ENCODE results near the gene GNLY.
"Not testable (repeated sequence)": the region's sequence is repeated elsewhere in the genome, so short reads cannot be mapped to it uniquely, and the experiment has no call there.

Gene GNLY

DNA sequence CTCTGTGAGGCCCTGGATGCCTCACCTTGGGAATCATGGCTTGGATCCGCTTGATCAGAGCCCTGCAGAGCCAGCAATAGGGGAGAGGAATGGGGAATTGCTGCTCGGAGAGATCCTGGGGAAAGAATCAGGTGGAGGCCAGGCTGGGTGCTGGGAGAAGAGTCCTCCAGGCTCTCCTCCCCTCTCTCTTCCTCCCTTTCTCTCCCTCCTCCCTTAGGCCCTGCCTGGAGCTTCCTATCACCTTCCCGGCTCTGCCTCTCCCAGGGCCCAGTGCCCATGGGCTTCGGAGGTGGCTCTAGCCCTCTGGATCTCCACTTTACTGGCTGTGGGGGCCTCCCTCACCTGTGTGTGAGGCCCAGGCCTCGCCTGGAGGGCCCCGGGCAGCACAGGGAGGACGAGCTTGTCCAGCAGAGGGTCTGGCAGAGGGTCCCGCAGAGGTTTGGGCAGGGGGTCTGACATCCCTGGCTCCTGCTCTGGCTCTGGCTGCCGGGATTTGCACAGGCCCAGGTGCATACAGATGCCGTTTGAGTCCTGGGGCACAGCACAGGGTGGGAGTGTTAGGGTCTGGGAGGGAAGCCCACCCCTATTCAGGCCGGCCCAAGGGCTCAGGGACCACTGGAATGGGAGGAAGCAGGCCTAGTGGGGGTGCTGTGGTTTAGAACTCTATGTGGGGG, 28.8 kb upstream of the GNLY start:
- no peak for DNase-seq

DNA sequence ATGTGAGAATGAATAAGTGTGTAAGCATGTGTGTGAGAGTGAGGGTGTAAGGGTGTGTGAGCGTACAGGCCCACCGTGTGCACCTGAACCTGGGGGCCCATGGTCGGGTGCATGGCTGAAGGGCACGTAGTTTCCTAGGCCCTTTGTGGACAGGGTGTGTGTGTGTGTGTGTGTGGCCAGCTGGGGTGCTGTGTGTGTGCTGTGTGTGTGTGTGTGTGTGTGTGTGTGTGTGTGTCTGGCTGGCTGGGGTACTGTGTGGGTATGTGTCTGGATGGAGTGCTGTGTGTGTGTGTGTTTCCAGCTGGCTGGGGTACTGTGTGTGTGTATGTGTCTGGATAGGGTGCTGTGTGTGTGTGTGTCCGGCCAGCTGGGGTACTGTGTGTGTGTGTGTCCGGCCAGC, 28.1 kb upstream of the GNLY start:
- no peak for DNase-seq

DNA sequence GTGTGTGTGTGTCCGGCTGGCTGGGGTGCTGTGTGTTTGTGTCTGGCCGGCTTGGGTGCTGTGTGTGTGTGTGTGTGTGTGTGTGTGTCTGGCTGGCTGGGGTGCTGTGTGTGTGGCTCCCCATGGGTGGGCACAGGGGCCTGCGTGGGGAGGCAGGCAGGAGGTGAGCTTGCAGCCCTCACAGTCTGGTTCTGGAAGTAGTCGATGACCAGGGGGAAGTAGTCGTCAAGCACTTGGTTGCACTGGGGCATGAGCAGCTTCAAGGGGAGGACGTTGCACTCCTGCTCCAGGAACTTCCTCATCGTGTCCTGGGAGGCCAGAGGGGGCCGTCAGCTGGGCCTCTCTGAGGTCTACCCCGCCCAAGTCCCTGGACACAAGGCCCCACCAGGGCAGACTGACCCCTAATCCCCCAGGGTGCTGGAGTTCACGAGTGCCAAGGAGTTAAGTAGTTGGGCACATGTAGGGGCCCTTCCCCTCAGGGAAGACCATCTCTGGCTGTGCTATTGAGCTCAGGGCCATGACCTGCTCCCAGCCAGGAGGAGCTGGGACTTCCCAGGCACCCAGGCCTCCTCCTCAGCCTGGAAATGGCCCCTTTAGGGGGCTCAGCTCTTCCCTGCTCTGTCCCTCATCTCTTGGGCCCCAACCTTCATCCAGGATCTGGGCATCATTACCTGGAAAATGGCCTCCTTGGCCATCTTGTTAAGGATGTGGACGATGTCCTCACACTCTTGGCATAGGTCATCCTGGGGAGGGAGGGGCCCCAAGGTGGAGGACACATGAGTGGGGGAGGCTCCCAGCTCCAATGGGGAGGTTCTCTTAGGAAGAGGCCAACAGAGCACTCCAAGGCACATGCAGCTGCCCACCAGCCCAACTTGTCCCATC, 27.5 kb upstream of the GNLY start:
- no peak for DNase-seq

DNA sequence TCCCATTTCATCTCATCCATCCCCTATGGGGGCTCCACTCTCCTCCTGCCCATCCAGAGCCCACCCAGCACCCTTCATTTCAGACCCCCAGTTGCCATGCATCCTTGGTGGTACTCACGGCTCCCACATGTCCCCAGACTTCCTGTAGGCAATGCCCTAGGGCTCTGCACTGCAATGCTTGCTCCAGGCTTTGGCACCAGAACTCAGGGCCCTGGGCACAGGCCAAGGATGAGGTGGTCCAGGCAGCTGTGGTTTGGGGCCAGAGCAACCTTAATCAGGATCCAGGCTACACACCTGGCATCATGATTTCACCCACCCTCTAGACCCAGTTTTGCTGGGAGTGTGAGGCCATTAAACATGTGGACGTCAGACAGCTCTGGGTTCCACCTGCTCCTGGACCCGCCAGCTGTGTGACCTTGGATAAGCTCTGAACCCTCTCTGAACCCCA, 26.6 kb upstream of the GNLY start:
- no peak for DNase-seq

DNA sequence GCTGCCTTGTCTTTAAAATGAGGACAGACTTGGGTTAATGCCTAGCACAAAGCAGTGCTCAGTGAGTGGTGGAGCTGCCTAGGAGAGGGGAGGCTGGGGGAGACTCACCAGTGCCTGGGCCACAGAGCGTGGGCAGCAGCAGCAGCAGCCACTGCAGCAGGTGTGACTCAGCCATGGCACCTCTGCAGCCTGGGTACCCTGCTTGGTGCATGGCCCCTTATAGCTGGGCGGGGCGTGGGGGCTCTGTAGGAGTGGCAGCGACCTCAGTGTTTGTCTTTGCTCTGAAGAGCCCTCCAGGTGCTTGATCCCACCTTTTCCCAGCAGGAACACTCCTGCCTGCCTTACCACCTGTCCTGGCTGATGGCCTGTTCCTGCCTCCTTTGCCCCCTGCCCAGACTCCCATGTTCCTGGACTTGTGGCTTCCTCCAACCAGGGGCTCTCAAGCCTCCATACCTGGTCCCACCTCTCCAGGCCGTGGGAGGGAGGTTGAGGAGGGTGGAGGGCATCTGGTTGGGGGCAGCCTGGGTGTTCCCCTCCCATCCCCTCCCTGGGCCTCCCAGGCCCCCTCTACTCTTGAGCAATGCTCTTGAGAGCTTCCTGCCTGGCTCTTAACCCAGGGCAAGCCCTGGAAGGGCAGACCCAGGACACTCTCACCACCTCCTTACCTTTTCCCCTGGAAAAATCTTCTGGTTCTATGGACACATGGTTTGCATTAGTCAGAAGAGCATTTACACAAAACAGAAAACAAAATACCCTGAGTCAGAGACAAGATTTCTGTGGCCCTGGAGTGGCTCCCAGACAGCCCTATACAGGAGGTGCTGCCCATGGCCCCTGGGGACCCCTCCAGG, 25.9 kb upstream of the GNLY start, which contains the start of gene SFTPB:
TSS of gene SFTPB (minus strand) at position 191 of the 848 bp plus-strand sequence. CDS start at position 175, 16 bp downstream.
- DNase-seq, result no peak

DNA sequence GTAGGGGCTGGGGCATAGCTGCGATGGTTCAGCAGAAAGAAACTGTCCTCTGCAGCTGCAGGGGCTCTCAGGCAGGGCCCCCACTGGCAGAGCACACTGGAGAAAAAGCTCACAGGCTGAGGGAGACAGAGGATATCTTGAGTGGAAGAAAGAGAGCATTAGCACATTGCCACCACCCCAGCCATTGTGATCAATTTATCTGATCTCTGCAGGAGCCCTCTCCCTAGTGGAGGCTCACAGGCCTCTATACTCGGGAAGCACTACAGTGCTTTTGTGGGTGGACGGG, 25.4 kb upstream of the GNLY start:
- DNase-seq, result no peak

DNA sequence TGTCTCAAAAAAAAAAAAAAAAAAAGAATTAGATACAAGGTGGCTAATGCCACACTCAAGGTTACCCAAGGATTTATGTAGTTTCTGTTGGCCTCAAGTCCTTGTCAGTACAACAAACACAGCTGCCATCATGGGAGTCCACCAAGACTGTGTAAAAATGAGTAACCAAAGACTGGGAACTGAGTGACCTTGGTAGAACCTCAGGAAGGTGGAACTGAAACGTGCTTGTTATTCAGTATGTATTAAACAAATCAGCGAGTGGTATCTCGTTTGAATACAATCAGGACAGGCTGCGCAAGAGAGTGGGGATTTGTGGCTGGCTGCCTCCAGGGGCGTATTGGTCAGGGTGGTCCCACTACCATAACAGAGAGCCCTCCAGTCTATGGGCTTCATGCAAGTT, 24.6 kb upstream of the GNLY start:
- no peak for DNase-seq

DNA sequence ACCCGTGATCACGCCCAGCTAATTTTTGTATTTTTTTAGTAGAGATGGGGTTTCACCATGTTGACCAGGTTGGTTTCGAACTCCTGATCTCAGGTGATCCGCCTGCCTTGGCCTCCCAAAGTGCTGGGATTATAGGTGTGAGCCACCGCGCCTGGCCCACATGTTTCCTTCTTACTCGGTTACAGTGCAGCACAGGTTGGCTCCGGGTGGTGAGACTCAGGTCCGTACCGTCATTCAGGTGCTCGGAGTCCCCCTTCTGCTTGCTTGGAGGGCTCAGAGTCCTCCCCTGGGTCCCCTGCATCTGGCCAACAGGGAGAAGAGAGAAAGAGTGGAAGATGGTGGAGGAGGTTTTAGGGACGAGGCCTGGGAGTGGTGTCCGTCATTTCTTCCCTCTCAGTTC, 23.7 kb upstream of the GNLY start:
- not testable (repeated sequence) for DNase-seq

DNA sequence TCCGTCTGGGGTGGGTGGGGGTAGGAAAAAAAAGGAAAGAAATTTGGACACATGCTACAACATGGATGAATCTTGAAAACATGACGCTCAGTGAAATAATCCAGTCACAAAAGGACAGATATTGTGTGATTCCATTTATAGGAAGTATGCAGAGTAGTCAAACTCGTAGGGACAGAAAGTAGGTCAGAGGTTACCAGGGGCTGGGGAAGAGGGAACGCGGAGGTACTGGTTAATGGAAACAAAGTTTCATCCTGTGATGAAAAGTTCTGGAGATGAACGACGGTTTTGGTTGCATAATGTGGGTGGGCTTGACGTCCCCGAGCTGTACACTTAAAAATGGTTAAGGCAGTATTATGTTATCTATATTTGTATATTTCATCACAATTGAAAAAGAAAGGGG, 21.7 kb upstream of the GNLY start:
- DNase-seq, result no peak

DNA sequence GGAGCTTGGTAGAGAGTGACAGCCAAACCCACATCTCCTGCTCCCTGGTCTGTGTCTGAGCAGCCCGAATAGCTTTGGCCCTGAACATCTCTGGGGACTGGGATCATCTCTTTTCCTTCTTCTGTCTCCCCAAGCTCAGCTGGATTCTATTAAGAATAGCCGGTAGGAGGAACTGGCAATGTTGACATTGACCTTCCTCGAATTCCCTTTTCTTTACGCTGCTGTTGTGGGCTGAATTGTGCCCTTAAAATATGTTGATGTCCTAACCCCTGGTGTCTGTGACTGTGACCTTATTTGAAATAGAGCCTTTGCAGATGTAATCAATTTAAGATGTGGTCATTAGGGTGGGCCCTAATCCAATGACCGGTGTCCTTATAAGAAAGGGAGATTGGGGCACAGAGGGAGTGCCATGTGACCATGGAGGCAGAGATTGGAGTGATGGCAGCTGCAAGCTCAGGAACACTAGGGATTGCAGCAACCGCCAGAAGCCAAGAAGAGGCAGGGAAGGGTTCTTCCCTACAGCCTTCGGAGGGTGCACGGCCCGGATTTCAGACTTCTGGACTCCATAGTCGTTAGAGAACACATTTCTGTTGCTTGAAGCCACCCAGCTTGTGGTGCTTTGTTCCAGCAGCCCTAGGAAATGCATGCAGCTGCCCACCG, 20.3 kb upstream of the GNLY start:
- no peak for DNase-seq

DNA sequence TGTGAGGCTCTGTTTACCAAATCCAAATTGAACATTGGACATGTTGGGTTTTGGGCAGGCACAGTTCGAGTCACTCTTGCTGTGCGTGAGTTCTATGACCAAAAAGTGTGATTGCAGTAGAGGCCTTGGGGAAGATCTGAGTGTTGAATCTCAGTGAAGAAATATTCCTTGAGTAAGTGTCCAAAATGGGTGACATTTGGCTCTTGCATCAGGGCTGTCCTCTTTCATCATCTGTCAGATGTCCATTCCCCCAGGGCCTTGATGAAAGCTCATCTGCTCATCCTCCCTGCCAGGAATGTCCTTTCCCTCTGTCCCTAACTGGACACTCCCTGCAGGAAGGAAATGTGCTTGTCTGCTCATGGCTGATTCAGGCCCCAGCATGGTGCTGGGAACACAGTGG, 19.7 kb upstream of the GNLY start:
- no peak for DNase-seq

DNA sequence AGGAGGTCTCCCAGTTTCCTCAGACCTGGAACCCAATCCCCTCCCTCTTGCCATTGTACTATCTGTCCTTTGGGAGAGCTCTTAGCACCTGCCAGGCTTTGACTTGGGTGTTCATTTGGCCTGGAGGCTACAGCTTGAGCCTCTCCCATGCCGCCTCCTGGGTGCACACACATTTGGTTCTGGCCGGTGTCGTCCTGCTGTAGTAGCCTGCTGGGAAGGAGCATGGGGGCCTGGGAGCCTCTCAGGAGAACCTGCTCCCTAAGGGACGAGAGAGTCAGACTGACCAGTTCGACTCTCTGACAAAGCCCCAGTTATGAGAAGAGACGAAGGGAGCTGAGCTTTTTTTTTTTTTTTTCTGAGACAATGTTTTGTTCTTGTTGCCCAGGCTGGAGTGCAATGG, 18.7 kb upstream of the GNLY start:
- no peak for DNase-seq

DNA sequence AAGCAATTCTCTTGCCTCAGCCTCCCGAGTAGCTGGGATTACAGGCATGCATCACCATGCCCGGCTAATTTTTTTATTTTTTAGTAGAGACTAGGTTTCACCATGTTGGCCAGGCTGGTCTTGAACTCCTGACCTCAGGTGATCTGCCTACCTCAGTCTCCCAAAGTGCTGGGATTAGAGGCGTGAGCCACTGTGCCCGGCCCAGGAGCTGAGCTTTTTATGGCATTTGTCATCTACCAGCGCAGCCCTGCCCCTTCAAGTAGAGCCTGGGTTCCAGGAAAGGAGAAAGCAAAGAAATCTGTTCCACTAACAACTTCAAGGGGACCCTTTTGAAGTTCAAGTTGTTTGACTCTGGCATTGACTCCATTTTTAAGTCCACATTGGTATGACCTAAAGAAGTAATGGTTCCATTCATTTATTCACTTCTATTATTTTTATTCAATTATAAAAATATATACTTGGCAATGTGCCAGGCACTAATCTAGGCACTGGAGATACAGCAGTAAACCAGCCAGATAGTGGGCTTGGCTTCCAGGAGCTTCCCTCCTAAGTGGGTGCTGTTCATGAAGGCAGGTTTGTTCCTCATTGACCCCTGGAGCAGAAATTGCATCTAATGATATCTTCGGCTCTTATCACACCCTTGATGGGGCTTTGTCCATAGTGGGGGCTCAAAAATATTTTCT, 18.2 kb upstream of the GNLY start:
- no peak for DNase-seq

DNA sequence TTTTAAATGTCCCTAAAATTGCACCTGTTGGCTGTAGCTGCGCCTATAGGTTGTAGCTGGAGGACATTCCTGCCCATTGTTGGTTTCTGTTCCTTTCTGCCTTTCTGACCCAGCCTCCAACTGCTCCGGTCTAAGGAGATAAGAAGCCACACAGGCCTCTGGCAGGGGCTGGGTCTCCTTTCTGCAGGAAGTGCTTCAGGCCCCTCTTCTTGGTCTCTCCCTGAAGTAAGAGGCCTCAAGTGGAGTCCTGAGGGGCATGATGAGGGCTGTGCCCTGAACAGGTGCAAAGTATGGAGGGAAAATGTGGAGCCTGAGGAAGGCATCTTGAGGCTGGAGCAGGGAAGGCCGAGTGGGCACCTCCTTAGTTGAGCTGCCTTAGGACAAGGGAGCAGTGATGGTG, 15.8 kb upstream of the GNLY start:
- no peak for DNase-seq

DNA sequence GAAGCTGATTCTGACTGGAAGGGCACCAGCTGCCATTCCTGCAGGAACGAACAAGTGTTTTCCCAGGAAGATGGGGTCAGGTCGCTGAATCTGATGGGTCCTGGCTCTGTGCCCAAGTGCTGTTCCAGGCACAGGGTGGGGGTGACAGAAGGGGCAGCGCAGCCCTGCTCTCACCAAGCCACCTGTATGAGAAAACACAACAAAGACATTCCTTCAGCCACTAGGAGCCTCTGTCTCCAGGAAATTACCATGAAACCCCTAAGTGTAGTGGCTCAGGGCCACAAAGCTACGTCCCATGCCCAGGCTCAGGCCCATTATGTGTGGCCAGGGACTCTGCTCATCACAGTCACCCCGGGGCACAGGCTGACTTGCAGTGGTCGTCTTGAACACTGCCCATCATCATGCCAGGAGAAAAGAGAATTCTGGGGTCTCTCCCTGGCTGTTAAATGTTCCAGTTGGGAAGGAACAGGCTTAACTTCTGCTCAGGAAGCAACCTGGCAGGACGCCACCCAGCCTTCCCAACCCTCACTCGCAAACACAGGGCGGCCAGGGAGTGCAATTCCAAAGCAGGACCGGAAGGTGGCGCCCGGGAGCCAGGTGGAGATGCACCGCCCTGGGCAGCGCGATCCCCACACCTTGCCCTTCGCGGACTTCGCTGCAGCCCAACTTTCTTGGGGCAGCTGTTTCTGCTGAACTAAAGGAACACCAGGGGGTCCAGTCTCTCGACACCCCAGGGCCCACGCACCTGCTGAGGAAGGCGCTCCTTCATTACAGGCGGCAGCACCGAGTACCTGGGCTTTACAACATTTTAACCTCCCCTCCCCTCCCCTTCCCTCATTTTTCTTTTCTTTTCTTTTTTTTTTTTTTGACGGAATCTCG, 15.1 kb upstream of the GNLY start:
- peak; percentile 37 for DNase-seq

DNA sequence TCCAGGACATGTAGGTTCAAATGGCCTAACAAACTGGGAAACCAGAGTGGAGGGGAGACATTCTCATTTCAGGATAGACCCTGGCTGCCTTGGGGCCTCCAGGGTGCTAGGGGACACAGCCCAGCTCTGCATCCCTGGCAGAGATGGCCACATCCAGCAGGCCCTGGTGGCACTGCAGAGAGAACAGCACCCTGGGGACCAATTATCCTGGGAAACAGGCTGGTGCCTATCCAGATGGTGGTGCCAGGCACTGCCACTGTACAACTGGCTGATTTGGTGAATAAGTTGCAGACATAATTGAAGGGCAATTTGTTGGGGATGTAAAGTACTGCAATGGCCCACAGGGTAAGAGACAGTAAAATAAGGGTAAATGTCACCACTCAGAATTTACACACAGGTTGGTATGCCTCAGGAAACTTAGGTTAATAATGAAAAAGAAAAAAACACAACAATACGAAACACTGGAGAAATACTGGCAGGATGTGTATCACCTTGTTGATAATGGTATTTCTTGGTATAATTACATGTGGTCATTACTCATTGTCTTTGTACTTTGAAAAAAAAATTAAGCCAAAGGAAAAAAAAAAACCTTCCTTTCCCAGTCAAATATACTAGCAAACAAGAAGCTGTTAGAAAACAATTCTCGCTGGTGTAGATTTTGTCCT, 13.3 kb upstream of the GNLY start:
- no peak for DNase-seq

DNA sequence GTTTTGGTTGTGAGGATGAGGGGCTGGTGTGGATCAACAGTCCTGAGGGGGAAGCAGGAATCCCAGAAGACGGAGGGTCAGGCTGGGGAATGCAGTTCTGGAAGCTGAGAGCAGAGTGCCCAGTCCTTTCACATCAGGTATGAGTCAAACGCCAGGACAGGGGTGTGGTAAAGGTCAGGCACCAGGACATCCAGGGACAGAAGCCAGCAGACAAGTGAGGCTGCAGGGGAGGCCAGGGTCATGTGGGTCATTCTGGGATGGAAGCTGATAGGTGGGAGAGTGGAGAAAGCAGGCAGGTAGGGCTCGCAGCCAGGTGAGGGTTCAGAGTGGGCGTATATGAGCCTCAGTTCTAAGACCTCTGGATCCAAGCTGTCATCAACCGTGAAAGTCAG, 12.8 kb upstream of the GNLY start:
- no peak for DNase-seq

DNA sequence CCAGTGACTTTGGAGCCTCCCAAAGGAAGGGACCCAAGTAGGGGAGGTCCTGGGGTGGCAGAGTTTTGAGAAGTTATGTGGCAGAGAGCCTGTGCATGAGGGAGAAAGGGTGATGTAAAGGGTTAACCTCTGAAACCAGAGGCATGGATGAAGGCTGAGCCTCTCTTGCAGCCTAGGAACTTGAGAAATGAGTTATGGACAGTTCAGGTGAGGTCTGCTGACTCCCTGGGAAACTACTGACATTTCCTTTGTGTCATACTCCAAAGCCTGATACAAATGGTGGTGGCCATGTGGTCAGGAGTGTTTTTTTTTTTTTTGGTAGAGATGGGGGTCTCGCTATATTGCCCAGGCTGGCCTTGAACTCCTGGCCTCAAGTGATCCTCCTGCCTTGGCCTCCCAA, 12.4 kb upstream of the GNLY start:
- no peak for DNase-seq

DNA sequence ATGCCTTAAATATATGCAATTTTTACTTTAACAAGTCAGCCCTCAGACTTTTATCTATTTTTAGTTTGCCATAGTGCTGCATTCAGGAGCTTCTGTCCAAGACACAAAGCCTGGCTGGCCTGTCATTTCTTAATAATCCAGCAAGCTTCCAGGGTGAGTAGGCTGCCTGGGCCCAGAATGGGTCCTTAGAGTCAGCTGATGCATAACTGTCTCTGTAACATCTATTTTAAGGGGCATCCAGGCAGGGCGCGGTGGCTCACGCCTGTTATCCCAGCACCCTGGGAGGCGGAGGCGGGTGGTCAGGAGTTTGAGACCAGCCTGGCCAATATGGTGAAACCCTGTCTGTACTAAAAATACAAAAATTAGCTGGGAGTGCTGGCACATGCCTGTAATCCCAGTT, 11.8 kb upstream of the GNLY start:
- DNase-seq, result no peak

DNA sequence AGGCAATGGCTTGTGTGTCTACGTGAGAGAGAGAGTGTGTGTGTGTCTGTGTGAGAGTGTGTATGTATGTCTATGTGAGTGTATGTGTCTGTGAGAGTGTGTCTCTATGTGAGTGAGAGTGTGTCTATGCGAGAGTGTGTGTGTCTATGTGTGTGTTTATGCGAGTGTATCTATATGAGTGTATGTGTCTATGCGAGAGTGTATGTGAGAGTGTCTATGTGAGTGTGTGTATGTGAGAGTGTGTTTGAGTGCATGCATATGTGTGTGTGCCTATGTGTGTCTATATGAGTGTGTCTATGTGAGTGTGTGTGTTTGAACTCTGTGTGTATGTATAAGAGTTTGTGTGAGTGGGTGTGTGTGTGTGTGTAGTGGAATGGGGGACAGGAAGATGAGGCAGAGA, 9.8 kb upstream of the GNLY start:
- no peak for DNase-seq

DNA sequence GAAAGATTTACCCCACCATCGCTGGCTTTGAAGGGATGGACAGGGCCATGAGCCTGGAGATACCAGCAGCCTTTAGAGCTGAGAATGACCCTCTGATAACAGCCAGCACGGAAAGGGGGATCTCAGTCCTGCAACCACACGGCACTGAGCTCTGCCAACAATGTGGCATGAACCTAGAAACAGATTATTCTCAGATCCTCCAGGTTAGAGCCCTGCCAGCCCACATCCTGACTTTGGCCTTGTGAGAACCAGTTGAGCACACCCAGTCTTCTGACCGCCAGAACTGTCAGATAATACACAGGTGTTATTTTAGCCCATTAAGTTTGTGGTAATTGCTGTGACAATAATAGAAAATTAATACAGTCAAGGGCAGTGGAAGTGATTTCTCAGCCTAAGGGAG, 9.4 kb upstream of the GNLY start:
- no peak for DNase-seq

Data from SHP77 treated with DMSO at 0.1 percent for 48 hours (cell line).